GM23338 (cell line): ENCODE measurements around the gene RFX2. TPM values are rescaled to one million over a fixed set of nuclear protein-coding genes. Genes with fewer than 3 reads are reported as not detected.

Experiments
- ATAC-seq: fragments of 200-7000 bp; cut with Tn5 transposase; 3 replicates; pipeline ENCODE4 v1.9.1; 2020
- DNase-seq: peaks from one replicate; pipeline ENCODE4 v3.0.0-alpha.2; 2015; ENCODE audit warnings: low spot score
- H2AFZ ChIP-seq: fragments of 200-600 bp; sonication (generic); 2 replicates; pipeline ENCODE4 v1.8.0; 2016; ENCODE audit warnings: antibody characterized with exemption, mild to moderate bottlenecking, moderate library complexity
- H3F3A ChIP-seq: fragments of 200-600 bp; sonication (generic); replicated peaks from 2 replicates; pipeline ENCODE4 v1.8.0; 2017; ENCODE audit warnings: antibody characterized with exemption, mixed run types, low read depth
- H3K27ac ChIP-seq: fragments of 200-600 bp; sonication (generic); 2 replicates; pipeline ENCODE4 v1.6.1; 2016; ENCODE audit warnings: low read depth
- H3K27me3 ChIP-seq: fragments of 200-600 bp; sonication (generic); 2 replicates; pipeline ENCODE4 v1.8.0; 2016; ENCODE audit warnings: mild to moderate bottlenecking, mixed run types, moderate library complexity; ENCODE audit not compliant: insufficient read depth
- H3K36me3 ChIP-seq: fragments of 200-600 bp; sonication (generic); 2 replicates; pipeline ENCODE4 v1.8.0; 2016; ENCODE audit warnings: mild to moderate bottlenecking; ENCODE audit not compliant: insufficient read depth
- H3K4me1 ChIP-seq: fragments of 200-600 bp; sonication (generic); 2 replicates; pipeline ENCODE4 v1.8.0; 2016; ENCODE audit warnings: mild to moderate bottlenecking, moderate library complexity; ENCODE audit not compliant: insufficient read depth
- H3K4me2 ChIP-seq: fragments of 200-600 bp; sonication (generic); 2 replicates; pipeline ENCODE4 v1.7.1; 2017; ENCODE audit warnings: mixed run types
- H3K4me3 ChIP-seq: fragments of 200-600 bp; sonication (generic); 2 replicates; pipeline ENCODE4 v1.6.1; 2016; ENCODE audit warnings: mixed run types
- H3K79me2 ChIP-seq: fragments of 200-600 bp; sonication (generic); replicated peaks from 2 replicates; pipeline ENCODE4 v1.8.0; 2017; ENCODE audit warnings: mild to moderate bottlenecking; ENCODE audit not compliant: insufficient read depth
- H3K9me2 ChIP-seq: fragments of 200-600 bp; sonication (generic); 2 replicates; pipeline ENCODE4 v1.8.0; 2017; ENCODE audit not compliant: insufficient read depth
- H4K20me1 ChIP-seq: fragments of 200-600 bp; sonication (generic); replicated peaks from 2 replicates; pipeline ENCODE4 v1.8.0; 2017; ENCODE audit warnings: mild to moderate bottlenecking; ENCODE audit not compliant: insufficient read depth
- H3K27ac Mint-ChIP-seq: 2 replicates; pipeline ENCODE4 v1.8.0; 2020; ENCODE audit warnings: inconsistent platforms, mild to moderate bottlenecking, moderate library complexity, mixed read lengths
- H3K27me3 Mint-ChIP-seq: 3 replicates; pipeline ENCODE4 v1.8.0; 2022; ENCODE audit warnings: low read depth, mild to moderate bottlenecking, moderate library complexity, mixed read lengths, inconsistent platforms; ENCODE audit not compliant: insufficient read depth, poor library complexity
- H3K36me3 Mint-ChIP-seq: 3 replicates; pipeline ENCODE4 v1.8.0; 2021; ENCODE audit warnings: low read depth, mild to moderate bottlenecking, inconsistent platforms, moderate library complexity, mixed read lengths
- H3K4me1 Mint-ChIP-seq: 3 replicates; pipeline ENCODE4 v1.8.0; 2020; ENCODE audit warnings: mild to moderate bottlenecking, inconsistent platforms, mixed read lengths
- H3K4me3 Mint-ChIP-seq: 3 replicates; pipeline ENCODE4 v1.8.0; 2021; ENCODE audit warnings: moderate library complexity, mild to moderate bottlenecking, inconsistent platforms, mixed read lengths
- H3K9me3 Mint-ChIP-seq: 3 replicates; pipeline ENCODE4 v1.8.0; 2020; ENCODE audit warnings: moderate library complexity, mild to moderate bottlenecking, inconsistent platforms, mixed read lengths
- ZNF462 ChIP-seq: fragments of 250-450 bp; sonication (Bioruptor Pico); IDR thresholded peaks from 2 replicates; pipeline ENCODE4 v1.5.0; 2020; ENCODE audit warnings: mild to moderate bottlenecking, moderate library complexity
- polyA plus RNA-seq: library from polyadenylated mRNA; unstranded; fragments of >200 nt; fragmentation: Nextera tagmentation; extraction: Ambion mirVana; gene quantifications from 2 replicates; pipeline ENCODE4 v1.2.1, GENCODE V29; 2016
- total RNA-seq: library from RNA; depleted of rRNA; stranded (reverse); fragments of >200 nt; shearing (Covaris generic); gene quantifications from 2 replicates; pipeline ENCODE4 v1.2.3, GENCODE V29; 2014
- TF ChIP-seq, protein P1 (sequence below), 2 experiments: fragments of 200-600 bp in 1 of 2; sonication (generic) in 1 of 2; conservative IDR thresholded peaks; 2 replicates each; pipeline versions ENCODE4 v1.5.1 to v1.6.1; 2016 to 2017; ENCODE audit warnings: antibody characterized with exemption in 2 of 2, low read depth in 2 of 2, mild to moderate bottlenecking in 2 of 2, moderate library complexity in 1 of 2

The RFX2 gene
- total and polyA plus RNA-seq, 2 experiments from 2014 or later: 4.6 to 13.0 TPM

GRCh38 chr19:5958851-5959122 is 151.5 kb downstream of the RFX2 start:
- Histone ChIP-seq H3K27me3 (no peaks in the 10 kb centered on the region), H4K20me1 (peaks cover 73% of the 10 kb centered on the region), H3K27ac (no peak overlapping the region; the same call in 1 of the 2 replicates)

More at GRCh38 chr19:5958851-5959122, 151.5 kb downstream of the RFX2 start:
- H3K27me3 Mint-ChIP-seq: peaks cover 21% of the 10 kb centered on the region
- no peak overlapping the region for H3K4me3 Mint-ChIP-seq
- ATAC-seq: no peak
- Histone ChIP-seq H3K79me2 (peaks cover 100% of the 10 kb centered on the region), H3K9me2 (no peaks in the 10 kb centered on the region), H3K4me2 (peak overlapping the region; percentile 65; the same call in 1 of the 2 replicates), H3K36me3 (no peaks in the 10 kb centered on the region), H3F3A (peaks cover 3% of the 10 kb centered on the region; the same call in 1 of the 2 replicates), H3K4me1 (peaks cover 65% of the 10 kb centered on the region), H3K4me3 (no peak overlapping the region), H2AFZ (no peak overlapping the region)
- H3K9me3 Mint-ChIP-seq: no peaks in the 10 kb centered on the region
- no peak overlapping the region; the same call in 1 of the 2 replicates for H3K27ac Mint-ChIP-seq
- no peak for DNase-seq
- H3K4me1 Mint-ChIP-seq: peaks cover 80% of the 10 kb centered on the region
- TF ChIP-seq ZNF462 (CRISPR knock-in tag): no peak
- TF ChIP-seq, protein P1, sequence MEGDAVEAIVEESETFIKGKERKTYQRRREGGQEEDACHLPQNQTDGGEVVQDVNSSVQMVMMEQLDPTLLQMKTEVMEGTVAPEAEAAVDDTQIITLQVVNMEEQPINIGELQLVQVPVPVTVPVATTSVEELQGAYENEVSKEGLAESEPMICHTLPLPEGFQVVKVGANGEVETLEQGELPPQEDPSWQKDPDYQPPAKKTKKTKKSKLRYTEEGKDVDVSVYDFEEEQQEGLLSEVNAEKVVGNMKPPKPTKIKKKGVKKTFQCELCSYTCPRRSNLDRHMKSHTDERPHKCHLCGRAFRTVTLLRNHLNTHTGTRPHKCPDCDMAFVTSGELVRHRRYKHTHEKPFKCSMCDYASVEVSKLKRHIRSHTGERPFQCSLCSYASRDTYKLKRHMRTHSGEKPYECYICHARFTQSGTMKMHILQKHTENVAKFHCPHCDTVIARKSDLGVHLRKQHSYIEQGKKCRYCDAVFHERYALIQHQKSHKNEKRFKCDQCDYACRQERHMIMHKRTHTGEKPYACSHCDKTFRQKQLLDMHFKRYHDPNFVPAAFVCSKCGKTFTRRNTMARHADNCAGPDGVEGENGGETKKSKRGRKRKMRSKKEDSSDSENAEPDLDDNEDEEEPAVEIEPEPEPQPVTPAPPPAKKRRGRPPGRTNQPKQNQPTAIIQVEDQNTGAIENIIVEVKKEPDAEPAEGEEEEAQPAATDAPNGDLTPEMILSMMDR (conservative IDR thresholded peaks at IDR 0.05; ENCODE audit: low read depth in 2 of 2): no peak
- H3K36me3 Mint-ChIP-seq: no peaks in the 10 kb centered on the region; the same call in 2 of the 3 replicates
